ACC112 (cell line): ENCODE results near the gene PRKG2.
A peak's percentile ranks its signal among the peaks of the same experiment; 100 is the strongest.

Source experiments
- H2AFZ ChIP-seq: fragments of 200-600 bp; sonication (generic); one replicate; pipeline ENCODE4 v1.6.0; 2017; ENCODE audit warnings: antibody characterized with exemption, low read length; ENCODE audit not compliant: unreplicated experiment
- H3K27ac ChIP-seq: fragments of 200-600 bp; sonication (generic); 2 replicates; pipeline ENCODE4 v1.5.1; 2014; ENCODE audit warnings: low read depth, mild to moderate bottlenecking, antibody characterized with exemption, low read length, moderate library complexity
- H3K27me3 ChIP-seq: fragments of 200-600 bp; sonication (generic); 2 replicates; pipeline ENCODE4 v1.6.1; 2014; ENCODE audit warnings: mild to moderate bottlenecking, antibody characterized with exemption, low read length, moderate library complexity, mixed read lengths; ENCODE audit not compliant: insufficient read depth
- H3K36me3 ChIP-seq: fragments of 200-600 bp; sonication (generic); 2 replicates; pipeline ENCODE4 v1.6.1; 2016; ENCODE audit warnings: mild to moderate bottlenecking, antibody characterized with exemption, low read length, moderate library complexity, mixed read lengths; ENCODE audit not compliant: insufficient read depth
- H3K4me1 ChIP-seq: fragments of 200-600 bp; sonication (generic); one replicate; pipeline ENCODE4 v1.6.1; 2016; ENCODE audit warnings: low read length, mixed read lengths; ENCODE audit not compliant: insufficient read depth, unreplicated experiment, control insufficient read depth
- H3K4me3 ChIP-seq: fragments of 200-600 bp; sonication (generic); 2 replicates; pipeline ENCODE4 v1.5.1; 2014; ENCODE audit warnings: mild to moderate bottlenecking, low read depth, low read length
- H3K79me2 ChIP-seq: fragments of 200-600 bp; sonication (generic); one replicate; pipeline ENCODE4 v1.6.0; 2016; ENCODE audit warnings: low read length; ENCODE audit not compliant: control insufficient read depth, unreplicated experiment, insufficient read depth

The PRKG2 gene

GRCh38 chr4:81214881-81215868 lies at the start of gene PRKG2:
Gene PRKG2, minus strand, starts transcription at chr4:81215222. Its CDS starts 10,175 bp downstream, at chr4:81205047.
- H2AFZ ChIP-seq: peak within 1 kb of the TSS; percentile 88
- no peaks in the 10 kb centered on the region for H3K36me3 ChIP-seq
- H3K79me2 ChIP-seq: no peaks in the 10 kb centered on the region
- peaks cover 3% of the 10 kb centered on the region for H3K4me1 ChIP-seq
- peaks cover 5% of the 10 kb centered on the region for H3K27me3 ChIP-seq
- peak within 1 kb of the TSS; percentile 90 for H3K4me3 ChIP-seq
- H3K27ac ChIP-seq: no peak within 1 kb of the TSS

GRCh38 chr4:81260443-81261101 lies 45.5 kb upstream of the PRKG2 start:
- peaks cover 22% of the 10 kb centered on the region for H3K4me1 ChIP-seq
- no peak overlapping the region for H3K4me3 ChIP-seq
- no peaks in the 10 kb centered on the region for H3K79me2 ChIP-seq
- H2AFZ ChIP-seq: no peak overlapping the region
- H3K27ac ChIP-seq: no peak overlapping the region
- no peaks in the 10 kb centered on the region for H3K36me3 ChIP-seq
- H3K27me3 ChIP-seq: no peaks in the 10 kb centered on the region

- no peak overlapping the region for H2AFZ ChIP-seq
- H3K4me3 ChIP-seq: no peak overlapping the region
- H3K27ac ChIP-seq: no peak overlapping the region
- no peaks in the 10 kb centered on the region for H3K79me2 ChIP-seq
- H3K4me1 ChIP-seq: peaks cover 30% of the 10 kb centered on the region
- no peaks in the 10 kb centered on the region for H3K27me3 ChIP-seq
- H3K36me3 ChIP-seq: no peaks in the 10 kb centered on the region
Observed at GRCh38 chr4:81258841-81259550, 44.0 kb upstream of the PRKG2 start.

- H3K27me3 ChIP-seq: no peaks in the 10 kb centered on the region
- H3K4me1 ChIP-seq: peaks cover 30% of the 10 kb centered on the region
- H2AFZ ChIP-seq: no peak overlapping the region
- no peaks in the 10 kb centered on the region for H3K36me3 ChIP-seq
- no peak overlapping the region for H3K4me3 ChIP-seq
- no peaks in the 10 kb centered on the region for H3K79me2 ChIP-seq
- no peak overlapping the region for H3K27ac ChIP-seq
Observed at GRCh38 chr4:81257816-81258215, 42.8 kb upstream of the PRKG2 start.

GRCh38 chr4:81257021-81257420 lies 42.0 kb upstream of the PRKG2 start:
- Histone ChIP-seq H3K36me3 (no peaks in the 10 kb centered on the region), H3K27ac (peak overlapping the region; percentile 67), H3K4me3 (peak overlapping the region; percentile 54; the same call in 1 of the 2 replicates)

GRCh38 chr4:81256059-81256970 lies 41.3 kb upstream of the PRKG2 start:
- H3K79me2 ChIP-seq: no peaks in the 10 kb centered on the region
- peak overlapping the region; percentile 54 for H2AFZ ChIP-seq
- no peaks in the 10 kb centered on the region for H3K36me3 ChIP-seq
- peaks cover 30% of the 10 kb centered on the region for H3K4me1 ChIP-seq
- peak overlapping the region; percentile 54 for H3K4me3 ChIP-seq
- H3K27me3 ChIP-seq: no peaks in the 10 kb centered on the region
- H3K27ac ChIP-seq: peak overlapping the region; percentile 67

More at GRCh38 chr4:81257021-81257420, 42.0 kb upstream of the PRKG2 start:
- Histone ChIP-seq H2AFZ (no peak overlapping the region), H3K27me3 (no peaks in the 10 kb centered on the region), H3K79me2 (no peaks in the 10 kb centered on the region), H3K4me1 (peaks cover 30% of the 10 kb centered on the region)

GRCh38 chr4:81255524-81255923 lies 40.5 kb upstream of the PRKG2 start:
- H3K36me3 ChIP-seq: no peaks in the 10 kb centered on the region
- H3K27ac ChIP-seq: peak overlapping the region; percentile 67
- H2AFZ ChIP-seq: no peak overlapping the region
- no peaks in the 10 kb centered on the region for H3K27me3 ChIP-seq
- no peak overlapping the region for H3K4me3 ChIP-seq
- H3K4me1 ChIP-seq: peaks cover 30% of the 10 kb centered on the region
- H3K79me2 ChIP-seq: no peaks in the 10 kb centered on the region

- H3K4me1 ChIP-seq: peaks cover 7% of the 10 kb centered on the region
- H2AFZ ChIP-seq: no peak overlapping the region
- H3K36me3 ChIP-seq: no peaks in the 10 kb centered on the region
- no peak overlapping the region for H3K27ac ChIP-seq
- H3K4me3 ChIP-seq: no peak overlapping the region
- no peaks in the 10 kb centered on the region for H3K79me2 ChIP-seq
- no peaks in the 10 kb centered on the region for H3K27me3 ChIP-seq
Observed at GRCh38 chr4:81250430-81250829, 35.4 kb upstream of the PRKG2 start.

- no peaks in the 10 kb centered on the region for H3K79me2 ChIP-seq
- H2AFZ ChIP-seq: no peak overlapping the region
- no peak overlapping the region for H3K27ac ChIP-seq
- H3K27me3 ChIP-seq: no peaks in the 10 kb centered on the region
- no peaks in the 10 kb centered on the region for H3K4me1 ChIP-seq
- no peak overlapping the region for H3K4me3 ChIP-seq
- no peaks in the 10 kb centered on the region for H3K36me3 ChIP-seq
Observed at GRCh38 chr4:81245218-81246009, 30.4 kb upstream of the PRKG2 start.
